GM12878 (cell line): ENCODE measurements around the gene ATP5PD. TPM values are rescaled to one million over a fixed set of nuclear protein-coding genes. Genes with fewer than 3 reads are reported as not detected.

Experiments used
- ATAC-seq: fragments of 200-7000 bp; cut with Tn5 transposase; 3 replicates; pipeline ENCODE4 v1.9.1; 2020; ENCODE audit warnings: mild to moderate bottlenecking, moderate library complexity
- BruUV-seq: library from RNA; stranded (reverse); fragments of 400-500 nt; replicated peaks from 2 replicates; lab custom pipeline; 2021; lab: Mats Ljungman, UMichigan
- CTCF ChIA-PET: fragments of 300-600 bp; sonication (Branson Sonifier 250); formaldehyde crosslinking; extraction: SDS; loops from one replicate; lab custom pipeline; 2021; ENCODE audit warnings: inconsistent platforms; lab: Yijun Ruan, JAX
- POLR2A ChIA-PET: fragments of 350-600 bp; formaldehyde crosslinking; extraction: SDS; loops from one replicate; lab custom pipeline; 2021; ENCODE audit warnings: inconsistent platforms; lab: Charles Lee
- RAD21 ChIA-PET: fragments of 300-600 bp; sonication (Branson Sonifier 250); formaldehyde crosslinking; loops from one replicate; lab custom pipeline; 2023; ENCODE audit warnings: antibody characterized with exemption; ENCODE audit not compliant: unreplicated experiment; lab: Charles Lee
- SMC1A ChIA-PET: fragments of 300-600 bp; sonication (Branson Sonifier 250); formaldehyde crosslinking; loops from one replicate; lab custom pipeline; 2023; ENCODE audit not compliant: unreplicated experiment, uncharacterized antibody; lab: Charles Lee
- DNase-seq: peaks from one replicate; pipeline ENCODE4 v3.0.0-alpha.2; 2011; ENCODE audit warnings: low read depth, low spot score
- FAIRE-seq: peaks from 3 replicates; lab custom pipeline; 2011; peaks lifted over from hg19 to GRCh38; lab: Jason Lieb, UNC
- H2AFZ ChIP-seq: 2 replicates; pipeline ENCODE4 v1.6.0; 2011; ENCODE audit warnings: low read depth, low read length, control low read depth; ENCODE audit not compliant: control insufficient read depth
- H3K27ac ChIP-seq: 2 replicates; pipeline ENCODE4 v1.5.1; 2011; ENCODE audit warnings: control low read depth; ENCODE audit not compliant: control insufficient read depth, insufficient read depth
- H3K27me3 ChIP-seq, 2 experiments: replicated peaks in 1 of 2; 2 replicates each; pipeline versions ENCODE4 v1.6.0 to v1.6.1; 2011; ENCODE audit warnings: low read length in 1 of 2; ENCODE audit not compliant: control insufficient read depth in 2 of 2, insufficient read depth in 2 of 2
- H3K36me3 ChIP-seq, 2 experiments: 2 replicates each; pipeline ENCODE4 v1.5.1; 2011; ENCODE audit warnings: low read length in 1 of 2; ENCODE audit not compliant: control insufficient read depth in 2 of 2, insufficient read depth in 2 of 2
- H3K4me1 ChIP-seq: 2 replicates; pipeline ENCODE4 v1.6.1; 2011; ENCODE audit warnings: mild to moderate bottlenecking, low read length, moderate library complexity, mixed read lengths; ENCODE audit not compliant: control insufficient read depth, insufficient read depth
- H3K4me2 ChIP-seq: 2 replicates; pipeline ENCODE4 v1.6.0; 2011; ENCODE audit warnings: control low read depth; ENCODE audit not compliant: control insufficient read depth, insufficient read depth
- H3K4me3 ChIP-seq: fragments of 200-600 bp; sonication (generic); 2 replicates; pipeline ENCODE4 v1.5.1; 2016
- H3K79me2 ChIP-seq: 2 replicates; pipeline ENCODE4 v1.6.0; 2011; ENCODE audit warnings: low read length; ENCODE audit not compliant: control insufficient read depth, insufficient read depth
- H3K9ac ChIP-seq: 2 replicates; pipeline ENCODE4 v1.8.0; 2011; ENCODE audit warnings: low read length, control low read depth, mixed read lengths; ENCODE audit not compliant: control insufficient read depth, insufficient read depth
- H3K9me3 ChIP-seq: replicated peaks from 3 replicates; pipeline ENCODE4 v1.5.1; 2011; ENCODE audit warnings: mild to moderate bottlenecking, low read length; ENCODE audit not compliant: control insufficient read depth, insufficient read depth
- H4K20me1 ChIP-seq: 2 replicates; pipeline ENCODE4 v1.6.0; 2011; ENCODE audit not compliant: control insufficient read depth, insufficient read depth
- ATF7 ChIP-seq: fragments of 450-650 bp; IDR thresholded peaks from 2 replicates; pipeline ENCODE4 v1.6.1; 2016; ENCODE audit warnings: low read depth, mild to moderate bottlenecking
- CHD2 ChIP-seq: IDR thresholded peaks from 2 replicates; pipeline ENCODE4 v1.6.1; 2011; ENCODE audit warnings: low read depth, low read length, improper control_type of control experiment, borderline replicate concordance
- DPF2 ChIP-seq: fragments of 450-650 bp; IDR thresholded peaks from 2 replicates; pipeline ENCODE4 v1.6.1; 2017; ENCODE audit warnings: mild to moderate bottlenecking
- KAT2A ChIP-seq: conservative IDR thresholded peaks from 2 replicates; pipeline ENCODE4 v1.6.1; 2011; ENCODE audit warnings: low read depth, low read length; ENCODE audit not compliant: control insufficient read depth
- MEF2A ChIP-seq: IDR thresholded peaks from 2 replicates; pipeline ENCODE4 v1.6.1; 2011; ENCODE audit warnings: low read depth, mild to moderate bottlenecking, low read length, moderate library complexity; ENCODE audit not compliant: insufficient read depth
- SIN3A ChIP-seq: IDR thresholded peaks from 2 replicates; pipeline ENCODE4 v1.6.1; 2012; ENCODE audit warnings: low read depth, low read length, improper control_type of control experiment
- TAF1 ChIP-seq: IDR thresholded peaks from 2 replicates; pipeline ENCODE4 v1.6.1; 2011; ENCODE audit warnings: mild to moderate bottlenecking, low read depth, low read length, borderline replicate concordance
- WRNIP1 ChIP-seq: IDR thresholded peaks from 2 replicates; pipeline ENCODE4 v1.6.1; 2011; ENCODE audit warnings: low read depth, low read length, improper control_type of control experiment, borderline replicate concordance
- WGBS: methylation state at CpG from one replicate; pipeline ENCODE4 v1.1.6; 2016; ENCODE audit warnings: low lambda C conversion rate; ENCODE audit not compliant: insufficient replicate concordance, insufficient coverage; ENCODE audit errors: missing lambda C conversion rate; 5-methylcytosine and 5-hydroxymethylcytosine counted together
- in situ Hi-C: fragments of 300-500 bp; cut with MboI; formaldehyde crosslinking; loops from 9 replicates; pipeline ENCODE4 v1.14.3; 2018; ENCODE audit warnings: mixed read lengths
- intact Hi-C: fragments of 100-400 bp; cut with micrococcal nuclease; formaldehyde crosslinking; loops from one replicate; pipeline ENCODE4 v1.14.2; 2022; ENCODE audit not compliant: unreplicated experiment
- polyA plus RNA-seq, 11 experiments: library from polyadenylated mRNA; depleted of rRNA in 4 of 11; unstranded in 6 of 11; stranded (reverse) in 5 of 11; fragments of >200 nt; fragmentation: Nextera tagmentation in 4 of 11; fragmentation: Illumina TruSeq in 1 of 11; extraction: Ambion mirVana in 4 of 11; extraction: Trizol in 1 of 11; gene quantifications; 1 replicate in 1 of 11; 2 replicates in 10 of 11; pipeline versions ENCODE4 v1.2.1 to v1.2.3, GENCODE V29; 2011 to 2016; ENCODE audit warnings: inconsistent platforms in 2 of 11, missing spikeins in 2 of 11, low read depth in 1 of 11
- total RNA-seq, 4 experiments: library from RNA; depleted of rRNA in 3 of 4; stranded (reverse); fragments of >200 nt in 3 of 4; fragmentation: Illumina TruSeq in 1 of 4; extraction: Trizol in 1 of 4; gene quantifications; 2 replicates each; pipeline versions ENCODE4 v1.2.1 to v1.2.3, GENCODE V29; 2013 to 2021

ATP5PD gene
- total and polyA plus RNA-seq, 10 of the 15 experiments (the other 5 are each of a cell fraction or from before 2014, with no cell fraction given) = 172 to 772 (median 321) TPM

DNA sequence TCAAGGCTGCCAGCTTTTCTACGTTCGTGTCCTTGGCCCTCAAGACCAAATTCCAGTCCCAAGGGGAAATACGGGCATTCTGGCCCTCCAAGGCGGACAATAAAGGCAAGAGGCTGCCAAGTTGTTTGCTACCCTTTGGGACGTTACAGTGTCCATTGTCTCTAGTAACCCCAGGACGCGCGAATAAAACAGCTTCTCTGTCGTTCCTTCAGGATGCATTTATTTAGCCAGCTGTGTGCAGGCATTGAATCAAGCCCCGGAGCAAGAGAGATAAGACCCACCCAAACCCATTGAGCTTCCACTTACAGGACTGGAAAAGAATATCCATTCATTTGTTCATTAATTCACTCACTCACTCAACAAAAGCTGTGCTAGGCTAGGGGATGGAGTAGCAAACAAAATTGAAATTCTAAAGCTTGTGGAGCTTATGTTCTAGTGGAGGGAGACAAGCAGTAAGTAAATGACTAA, 33.6 kb downstream of the ATP5PD start:
- POLR2A ChIA-PET = interaction anchor here (0.5 to 3.5 kb wide), 18 partner anchors 19 to 1236 kb away, joined by 3 to 11 read pairs (median 3); partner anchors contain the start of genes ARMC7, ATP5PD, CDR2L and FDXR
- peak overlapping the region; percentile 99 for H3K4me2 ChIP-seq
- peak overlapping the region; percentile 67 for H3K27ac ChIP-seq
- H3K9ac ChIP-seq = peak overlapping the region; percentile 89
- no peaks in the 10 kb centered on the region for H4K20me1 ChIP-seq
- SMC1A ChIA-PET = interaction anchor here (1.1 to 4.8 kb wide), 13 partner anchors 17 to 191 kb away, joined by 3 to 23 read pairs (median 4); partner anchors contain the start of gene NT5C
- RAD21 ChIA-PET = interaction anchor here (0.5 to 5.4 kb wide), 14 partner anchors 19 to 276 kb away, joined by 3 to 35 read pairs (median 4); partner anchors contain the start of genes CDR2L, HID1, MIF4GD and SLC16A5
- no peak for DNase-seq
- in situ Hi-C loops = no loop called here
- no peaks in the 10 kb centered on the region for H3K9me3 ChIP-seq
- FAIRE-seq = no peak
- H3K4me3 ChIP-seq = peak overlapping the region; percentile 94
- H3K4me1 ChIP-seq = peaks cover 8% of the 10 kb centered on the region
- H3K79me2 ChIP-seq = peaks cover 14% of the 10 kb centered on the region
- TF ChIP-seq ATF7 (0 out of 2 replicates have a peak, but pooled peaks have one; percentile 2), DPF2 (no peak), TAF1 (no peak), WRNIP1 (no peak), SIN3A (no peak), KAT2A (no peak), CHD2 (no peak), MEF2A (no peak)
- intact Hi-C loops = no loop called here
- CTCF ChIA-PET = interaction anchor here (0.6 to 3.9 kb wide), 22 partner anchors 10 to 258 kb away, joined by 3 to 64 read pairs (median 4); partner anchors contain the start of genes ARMC7, ATP5PD and MIF4GD
- no peaks in the 10 kb centered on the region for H3K36me3 ChIP-seq
- peak overlapping the region; percentile 92 for H2AFZ ChIP-seq
- under 1% methylated on average over 10 of the region's 10 CpGs for WGBS
- ATAC-seq = peak; percentile 5
- no TSS peak for BruUV-seq
- no peaks in the 10 kb centered on the region; a peak in 1 of 4 replicates for H3K27me3 ChIP-seq
